C4-2B (cell line): ENCODE measurements around the gene VHLL.

Source experiments
- CTCF ChIP-seq: fragments of 450-650 bp; conservative IDR thresholded peaks from 2 replicates; pipeline ENCODE4 v1.5.1; 2017; ENCODE audit warnings: mild to moderate bottlenecking
- ZFX ChIP-seq: fragments of 450-650 bp; IDR thresholded peaks from 2 replicates; pipeline ENCODE4 v1.6.1; 2017

GRCh38 chr1:156262461-156263287, 36.4 kb downstream of the VHLL start:
- TF ChIP-seq CTCF = no peak
- TF ChIP-seq ZFX = no peak
